IMR-90 (cell line): Measurements from ENCODE around the gene CRYM.

ENCODE experiments used
- CEBPB ChIP-seq: IDR thresholded peaks from 2 replicates; pipeline ENCODE4 v1.6.1; 2012; ENCODE audit warnings: low read depth, low read length, improper control_type of control experiment
- MAZ ChIP-seq: IDR thresholded peaks from 2 replicates; pipeline ENCODE4 v1.6.1; 2012; ENCODE audit warnings: low read depth, mild to moderate bottlenecking, low read length, improper control_type of control experiment, moderate library complexity, borderline replicate concordance
- NFE2L2 ChIP-seq: fragments of 150-350 bp; IDR thresholded peaks from 2 replicates; pipeline ENCODE4 v1.6.1; 2016; ENCODE audit warnings: low read depth, mild to moderate bottlenecking, low read length
- POLR2A ChIP-seq: IDR thresholded peaks from 2 replicates; pipeline ENCODE4 v1.6.1; 2012; ENCODE audit warnings: mild to moderate bottlenecking, low read depth, low read length
- RAD21 ChIP-seq: IDR thresholded peaks from 2 replicates; pipeline ENCODE4 v1.6.1; 2012; ENCODE audit warnings: low read length, improper control_type of control experiment

DNA sequence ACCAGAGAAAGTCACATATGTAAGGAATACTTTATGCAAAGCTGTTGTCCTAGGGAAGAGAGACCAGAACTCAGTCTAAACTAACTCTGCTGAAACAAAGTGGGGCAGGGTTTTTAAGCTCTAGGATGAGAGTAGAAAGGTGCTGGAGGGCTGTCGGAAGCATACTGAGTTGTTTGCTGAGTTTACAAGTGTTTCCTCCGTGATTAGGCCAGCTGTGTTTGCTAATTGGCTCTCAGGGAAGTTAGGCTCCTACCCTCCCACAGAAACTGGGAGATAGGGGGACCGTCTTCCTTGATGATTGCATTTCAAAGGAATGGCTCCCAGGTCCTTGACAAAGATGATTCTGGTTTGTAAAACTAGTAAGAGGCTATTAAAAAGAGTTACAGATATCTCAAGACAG, 24.4 kb upstream of the CRYM start:
- TF ChIP-seq CEBPB: no peak
- no peak for TF ChIP-seq MAZ
- no peak for TF ChIP-seq POLR2A
- no peak for TF ChIP-seq RAD21
- TF ChIP-seq NFE2L2: no peak
